Gastrocnemius medialis (tissue), 4 donors: Measurements from ENCODE around the gene NELL2.

Experiments used
- CTCF ChIP-seq, 5 experiments: fragments of 450-650 bp in 3 of 5; fragments of 200-600 bp in 2 of 5; sonication (generic) in 2 of 5; IDR thresholded peaks in 4 of 5; conservative IDR thresholded peaks in 1 of 5; 1 replicate in 4 of 5; 2 replicates in 1 of 5; pipeline ENCODE4 v1.5.1; 2016 to 2019; ENCODE audit warnings: antibody characterized with exemption in 5 of 5, mild to moderate bottlenecking in 3 of 5, moderate library complexity in 3 of 5
- POLR2A ChIP-seq, 2 donors: fragments of 450-650 bp; IDR thresholded peaks; one replicate each; pipeline ENCODE4 v1.6.1; 2017; ENCODE audit warnings: antibody characterized with exemption in 2 of 2, mild to moderate bottlenecking in 2 of 2, moderate library complexity in 2 of 2

GRCh38 chr12:44875954-44876543, at the start of gene NELL2:
- TF ChIP-seq POLR2A (IDR thresholded peaks at IDR 0.05) (no peak), CTCF (IDR thresholded peaks at IDR 0.05 in 4 of 5, conservative IDR thresholded peaks at IDR 0.05 in 1 of 5) (no peak)
